GM23338 (cell line): ENCODE measurements around the gene EPS8L3. TPM values are rescaled to one million over a fixed set of nuclear protein-coding genes. Genes with fewer than 3 reads are reported as not detected.

ENCODE experiments used
- ATAC-seq: fragments of 200-7000 bp; cut with Tn5 transposase; 3 replicates; pipeline ENCODE4 v1.9.1; 2020
- DNase-seq: peaks from one replicate; pipeline ENCODE4 v3.0.0-alpha.2; 2015; ENCODE audit warnings: low spot score
- H2AFZ ChIP-seq: fragments of 200-600 bp; sonication (generic); 2 replicates; pipeline ENCODE4 v1.8.0; 2016; ENCODE audit warnings: antibody characterized with exemption, mild to moderate bottlenecking, moderate library complexity
- H3F3A ChIP-seq: fragments of 200-600 bp; sonication (generic); replicated peaks from 2 replicates; pipeline ENCODE4 v1.8.0; 2017; ENCODE audit warnings: antibody characterized with exemption, mixed run types, low read depth
- H3K27ac ChIP-seq: fragments of 200-600 bp; sonication (generic); 2 replicates; pipeline ENCODE4 v1.6.1; 2016; ENCODE audit warnings: low read depth
- H3K27me3 ChIP-seq: fragments of 200-600 bp; sonication (generic); 2 replicates; pipeline ENCODE4 v1.8.0; 2016; ENCODE audit warnings: mild to moderate bottlenecking, mixed run types, moderate library complexity; ENCODE audit not compliant: insufficient read depth
- H3K36me3 ChIP-seq: fragments of 200-600 bp; sonication (generic); 2 replicates; pipeline ENCODE4 v1.8.0; 2016; ENCODE audit warnings: mild to moderate bottlenecking; ENCODE audit not compliant: insufficient read depth
- H3K4me1 ChIP-seq: fragments of 200-600 bp; sonication (generic); 2 replicates; pipeline ENCODE4 v1.8.0; 2016; ENCODE audit warnings: mild to moderate bottlenecking, moderate library complexity; ENCODE audit not compliant: insufficient read depth
- H3K4me2 ChIP-seq: fragments of 200-600 bp; sonication (generic); 2 replicates; pipeline ENCODE4 v1.7.1; 2017; ENCODE audit warnings: mixed run types
- H3K4me3 ChIP-seq: fragments of 200-600 bp; sonication (generic); 2 replicates; pipeline ENCODE4 v1.6.1; 2016; ENCODE audit warnings: mixed run types
- H3K79me2 ChIP-seq: fragments of 200-600 bp; sonication (generic); replicated peaks from 2 replicates; pipeline ENCODE4 v1.8.0; 2017; ENCODE audit warnings: mild to moderate bottlenecking; ENCODE audit not compliant: insufficient read depth
- H3K9me2 ChIP-seq: fragments of 200-600 bp; sonication (generic); 2 replicates; pipeline ENCODE4 v1.8.0; 2017; ENCODE audit not compliant: insufficient read depth
- H4K20me1 ChIP-seq: fragments of 200-600 bp; sonication (generic); replicated peaks from 2 replicates; pipeline ENCODE4 v1.8.0; 2017; ENCODE audit warnings: mild to moderate bottlenecking; ENCODE audit not compliant: insufficient read depth
- H3K27ac Mint-ChIP-seq: 2 replicates; pipeline ENCODE4 v1.8.0; 2020; ENCODE audit warnings: inconsistent platforms, mild to moderate bottlenecking, moderate library complexity, mixed read lengths
- H3K27me3 Mint-ChIP-seq: 3 replicates; pipeline ENCODE4 v1.8.0; 2022; ENCODE audit warnings: low read depth, mild to moderate bottlenecking, moderate library complexity, mixed read lengths, inconsistent platforms; ENCODE audit not compliant: insufficient read depth, poor library complexity
- H3K36me3 Mint-ChIP-seq: 3 replicates; pipeline ENCODE4 v1.8.0; 2021; ENCODE audit warnings: low read depth, mild to moderate bottlenecking, inconsistent platforms, moderate library complexity, mixed read lengths
- H3K4me1 Mint-ChIP-seq: 3 replicates; pipeline ENCODE4 v1.8.0; 2020; ENCODE audit warnings: mild to moderate bottlenecking, inconsistent platforms, mixed read lengths
- H3K4me3 Mint-ChIP-seq: 3 replicates; pipeline ENCODE4 v1.8.0; 2021; ENCODE audit warnings: moderate library complexity, mild to moderate bottlenecking, inconsistent platforms, mixed read lengths
- H3K9me3 Mint-ChIP-seq: 3 replicates; pipeline ENCODE4 v1.8.0; 2020; ENCODE audit warnings: moderate library complexity, mild to moderate bottlenecking, inconsistent platforms, mixed read lengths
- CREB1 ChIP-seq: fragments of 250-450 bp; sonication (Bioruptor Pico); IDR thresholded peaks from 2 replicates; pipeline ENCODE4 v1.5.0; 2020; ENCODE audit warnings: low read depth, mild to moderate bottlenecking, moderate library complexity
- ETS1 ChIP-seq: IDR thresholded peaks from 2 replicates; pipeline ENCODE4 v1.6.1; 2016; ENCODE audit warnings: antibody characterized with exemption
- EZH2 ChIP-seq: fragments of 200-600 bp; sonication (generic); IDR thresholded peaks from one replicate; pipeline ENCODE4 v1.8.0; 2017; ENCODE audit warnings: antibody characterized with exemption, mild to moderate bottlenecking, low read depth; ENCODE audit not compliant: unreplicated experiment
- EZH2phosphoT487 ChIP-seq: fragments of 200-600 bp; sonication (generic); IDR thresholded peaks from one replicate; pipeline ENCODE4 v1.8.1; 2018; ENCODE audit warnings: antibody characterized with exemption; ENCODE audit not compliant: unreplicated experiment
- JUNB ChIP-seq: IDR thresholded peaks from one replicate; pipeline ENCODE4 v1.6.1; 2016; ENCODE audit warnings: antibody characterized with exemption; ENCODE audit not compliant: unreplicated experiment
- NANOG ChIP-seq: IDR thresholded peaks from 2 replicates; pipeline ENCODE4 v1.6.1; 2016; ENCODE audit warnings: antibody characterized with exemption, borderline replicate concordance
- POLR2AphosphoS5 ChIP-seq: IDR thresholded peaks from 2 replicates; pipeline ENCODE4 v1.6.1; 2016; ENCODE audit warnings: antibody characterized with exemption, low read depth
- STAT1 ChIP-seq: IDR thresholded peaks from one replicate; pipeline ENCODE4 v1.6.1; 2016; ENCODE audit warnings: antibody characterized with exemption; ENCODE audit not compliant: unreplicated experiment
- ZNF114 ChIP-seq: fragments of 250-450 bp; sonication (Bioruptor Pico); IDR thresholded peaks from 2 replicates; pipeline ENCODE4 v1.5.0; 2020; ENCODE audit warnings: mild to moderate bottlenecking, moderate library complexity
- ZNF331 ChIP-seq: fragments of 250-450 bp; sonication (Bioruptor Pico); IDR thresholded peaks from 2 replicates; pipeline ENCODE4 v1.5.0; 2020; ENCODE audit warnings: low read depth, mild to moderate bottlenecking, moderate library complexity
- polyA plus RNA-seq: library from polyadenylated mRNA; unstranded; fragments of >200 nt; fragmentation: Nextera tagmentation; extraction: Ambion mirVana; gene quantifications from 2 replicates; pipeline ENCODE4 v1.2.1, GENCODE V29; 2016
- total RNA-seq: library from RNA; depleted of rRNA; stranded (reverse); fragments of >200 nt; shearing (Covaris generic); gene quantifications from 2 replicates; pipeline ENCODE4 v1.2.3, GENCODE V29; 2014
- TF ChIP-seq, protein P1 (sequence below): IDR thresholded peaks from one replicate; pipeline ENCODE4 v1.6.1; 2018; ENCODE audit warnings: antibody characterized with exemption; ENCODE audit not compliant: unreplicated experiment
- TF ChIP-seq, protein P2 (sequence below): fragments of 250-450 bp; sonication (Bioruptor Pico); IDR thresholded peaks from 2 replicates; pipeline ENCODE4 v1.5.0; 2020; ENCODE audit warnings: mild to moderate bottlenecking, moderate library complexity
- TF ChIP-seq, protein P3 (sequence below), 2 experiments: fragments of 200-600 bp in 1 of 2; sonication (generic) in 1 of 2; conservative IDR thresholded peaks; 2 replicates each; pipeline versions ENCODE4 v1.5.1 to v1.6.1; 2016 to 2017; ENCODE audit warnings: antibody characterized with exemption in 2 of 2, low read depth in 2 of 2, mild to moderate bottlenecking in 2 of 2, moderate library complexity in 1 of 2

EPS8L3 gene
- total and polyA plus RNA-seq, 2 experiments from 2014 or later = not detected

- Histone ChIP-seq H3K9me2 (no peaks in the 10 kb centered on the region), H3K4me2 (no peak overlapping the region), H3K36me3 (no peaks in the 10 kb centered on the region), H3K79me2 (no peaks in the 10 kb centered on the region), H3K4me1 (peaks cover 24% of the 10 kb centered on the region; the same call in 1 of the 2 replicates), H3K27me3 (no peaks in the 10 kb centered on the region), H3K4me3 (no peak overlapping the region), H4K20me1 (no peaks in the 10 kb centered on the region), H2AFZ (peak overlapping the region; percentile 75; the same call in 1 of the 2 replicates), H3F3A (0 out of 2 replicates have a peak, but pooled peaks cover 3% of the 10 kb centered on the region), H3K27ac (no peak overlapping the region)
- ATAC-seq (no peak), DNase-seq (no peak)
- H3K36me3 Mint-ChIP-seq = no peaks in the 10 kb centered on the region
- peaks cover 40% of the 10 kb centered on the region for H3K4me1 Mint-ChIP-seq
- H3K27me3 Mint-ChIP-seq = peaks cover 16% of the 10 kb centered on the region
- TF ChIP-seq JUNB = no peak
- TF ChIP-seq, protein P1, sequence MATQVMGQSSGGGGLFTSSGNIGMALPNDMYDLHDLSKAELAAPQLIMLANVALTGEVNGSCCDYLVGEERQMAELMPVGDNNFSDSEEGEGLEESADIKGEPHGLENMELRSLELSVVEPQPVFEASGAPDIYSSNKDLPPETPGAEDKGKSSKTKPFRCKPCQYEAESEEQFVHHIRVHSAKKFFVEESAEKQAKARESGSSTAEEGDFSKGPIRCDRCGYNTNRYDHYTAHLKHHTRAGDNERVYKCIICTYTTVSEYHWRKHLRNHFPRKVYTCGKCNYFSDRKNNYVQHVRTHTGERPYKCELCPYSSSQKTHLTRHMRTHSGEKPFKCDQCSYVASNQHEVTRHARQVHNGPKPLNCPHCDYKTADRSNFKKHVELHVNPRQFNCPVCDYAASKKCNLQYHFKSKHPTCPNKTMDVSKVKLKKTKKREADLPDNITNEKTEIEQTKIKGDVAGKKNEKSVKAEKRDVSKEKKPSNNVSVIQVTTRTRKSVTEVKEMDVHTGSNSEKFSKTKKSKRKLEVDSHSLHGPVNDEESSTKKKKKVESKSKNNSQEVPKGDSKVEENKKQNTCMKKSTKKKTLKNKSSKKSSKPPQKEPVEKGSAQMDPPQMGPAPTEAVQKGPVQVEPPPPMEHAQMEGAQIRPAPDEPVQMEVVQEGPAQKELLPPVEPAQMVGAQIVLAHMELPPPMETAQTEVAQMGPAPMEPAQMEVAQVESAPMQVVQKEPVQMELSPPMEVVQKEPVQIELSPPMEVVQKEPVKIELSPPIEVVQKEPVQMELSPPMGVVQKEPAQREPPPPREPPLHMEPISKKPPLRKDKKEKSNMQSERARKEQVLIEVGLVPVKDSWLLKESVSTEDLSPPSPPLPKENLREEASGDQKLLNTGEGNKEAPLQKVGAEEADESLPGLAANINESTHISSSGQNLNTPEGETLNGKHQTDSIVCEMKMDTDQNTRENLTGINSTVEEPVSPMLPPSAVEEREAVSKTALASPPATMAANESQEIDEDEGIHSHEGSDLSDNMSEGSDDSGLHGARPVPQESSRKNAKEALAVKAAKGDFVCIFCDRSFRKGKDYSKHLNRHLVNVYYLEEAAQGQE = no peak
- TF ChIP-seq STAT1 = no peak
- no peak for TF ChIP-seq ZNF331
- TF ChIP-seq ZNF114 = no peak
- no peak for TF ChIP-seq EZH2
- TF ChIP-seq, protein P2, sequence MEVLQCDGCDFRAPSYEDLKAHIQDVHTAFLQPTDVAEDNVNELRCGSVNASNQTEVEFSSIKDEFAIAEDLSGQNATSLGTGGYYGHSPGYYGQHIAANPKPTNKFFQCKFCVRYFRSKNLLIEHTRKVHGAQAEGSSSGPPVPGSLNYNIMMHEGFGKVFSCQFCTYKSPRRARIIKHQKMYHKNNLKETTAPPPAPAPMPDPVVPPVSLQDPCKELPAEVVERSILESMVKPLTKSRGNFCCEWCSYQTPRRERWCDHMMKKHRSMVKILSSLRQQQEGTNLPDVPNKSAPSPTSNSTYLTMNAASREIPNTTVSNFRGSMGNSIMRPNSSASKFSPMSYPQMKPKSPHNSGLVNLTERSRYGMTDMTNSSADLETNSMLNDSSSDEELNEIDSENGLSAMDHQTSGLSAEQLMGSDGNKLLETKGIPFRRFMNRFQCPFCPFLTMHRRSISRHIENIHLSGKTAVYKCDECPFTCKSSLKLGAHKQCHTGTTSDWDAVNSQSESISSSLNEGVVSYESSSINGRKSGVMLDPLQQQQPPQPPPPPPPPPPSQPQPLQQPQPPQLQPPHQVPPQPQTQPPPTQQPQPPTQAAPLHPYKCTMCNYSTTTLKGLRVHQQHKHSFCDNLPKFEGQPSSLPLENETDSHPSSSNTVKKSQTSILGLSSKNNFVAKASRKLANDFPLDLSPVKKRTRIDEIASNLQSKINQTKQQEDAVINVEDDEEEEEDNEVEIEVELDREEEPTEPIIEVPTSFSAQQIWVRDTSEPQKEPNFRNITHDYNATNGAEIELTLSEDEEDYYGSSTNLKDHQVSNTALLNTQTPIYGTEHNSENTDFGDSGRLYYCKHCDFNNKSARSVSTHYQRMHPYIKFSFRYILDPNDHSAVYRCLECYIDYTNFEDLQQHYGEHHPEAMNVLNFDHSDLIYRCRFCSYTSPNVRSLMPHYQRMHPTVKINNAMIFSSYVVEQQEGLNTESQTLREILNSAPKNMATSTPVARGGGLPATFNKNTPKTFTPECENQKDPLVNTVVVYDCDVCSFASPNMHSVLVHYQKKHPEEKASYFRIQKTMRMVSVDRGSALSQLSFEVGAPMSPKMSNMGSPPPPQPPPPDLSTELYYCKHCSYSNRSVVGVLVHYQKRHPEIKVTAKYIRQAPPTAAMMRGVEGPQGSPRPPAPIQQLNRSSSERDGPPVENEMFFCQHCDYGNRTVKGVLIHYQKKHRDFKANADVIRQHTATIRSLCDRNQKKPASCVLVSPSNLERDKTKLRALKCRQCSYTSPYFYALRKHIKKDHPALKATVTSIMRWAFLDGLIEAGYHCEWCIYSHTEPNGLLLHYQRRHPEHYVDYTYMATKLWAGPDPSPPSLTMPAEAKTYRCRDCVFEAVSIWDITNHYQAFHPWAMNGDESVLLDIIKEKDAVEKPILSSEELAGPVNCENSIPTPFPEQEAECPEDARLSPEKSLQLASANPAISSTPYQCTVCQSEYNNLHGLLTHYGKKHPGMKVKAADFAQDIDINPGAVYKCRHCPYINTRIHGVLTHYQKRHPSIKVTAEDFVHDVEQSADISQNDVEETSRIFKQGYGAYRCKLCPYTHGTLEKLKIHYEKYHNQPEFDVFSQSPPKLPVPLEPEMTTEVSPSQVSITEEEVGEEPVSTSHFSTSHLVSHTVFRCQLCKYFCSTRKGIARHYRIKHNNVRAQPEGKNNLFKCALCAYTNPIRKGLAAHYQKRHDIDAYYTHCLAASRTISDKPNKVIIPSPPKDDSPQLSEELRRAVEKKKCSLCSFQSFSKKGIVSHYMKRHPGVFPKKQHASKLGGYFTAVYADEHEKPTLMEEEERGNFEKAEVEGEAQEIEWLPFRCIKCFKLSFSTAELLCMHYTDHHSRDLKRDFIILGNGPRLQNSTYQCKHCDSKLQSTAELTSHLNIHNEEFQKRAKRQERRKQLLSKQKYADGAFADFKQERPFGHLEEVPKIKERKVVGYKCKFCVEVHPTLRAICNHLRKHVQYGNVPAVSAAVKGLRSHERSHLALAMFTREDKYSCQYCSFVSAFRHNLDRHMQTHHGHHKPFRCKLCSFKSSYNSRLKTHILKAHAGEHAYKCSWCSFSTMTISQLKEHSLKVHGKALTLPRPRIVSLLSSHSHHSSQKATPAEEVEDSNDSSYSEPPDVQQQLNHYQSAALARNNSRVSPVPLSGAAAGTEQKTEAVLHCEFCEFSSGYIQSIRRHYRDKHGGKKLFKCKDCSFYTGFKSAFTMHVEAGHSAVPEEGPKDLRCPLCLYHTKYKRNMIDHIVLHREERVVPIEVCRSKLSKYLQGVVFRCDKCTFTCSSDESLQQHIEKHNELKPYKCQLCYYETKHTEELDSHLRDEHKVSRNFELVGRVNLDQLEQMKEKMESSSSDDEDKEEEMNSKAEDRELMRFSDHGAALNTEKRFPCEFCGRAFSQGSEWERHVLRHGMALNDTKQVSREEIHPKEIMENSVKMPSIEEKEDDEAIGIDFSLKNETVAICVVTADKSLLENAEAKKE = no peak
- TF ChIP-seq ETS1 = no peak
- TF ChIP-seq, protein P3, sequence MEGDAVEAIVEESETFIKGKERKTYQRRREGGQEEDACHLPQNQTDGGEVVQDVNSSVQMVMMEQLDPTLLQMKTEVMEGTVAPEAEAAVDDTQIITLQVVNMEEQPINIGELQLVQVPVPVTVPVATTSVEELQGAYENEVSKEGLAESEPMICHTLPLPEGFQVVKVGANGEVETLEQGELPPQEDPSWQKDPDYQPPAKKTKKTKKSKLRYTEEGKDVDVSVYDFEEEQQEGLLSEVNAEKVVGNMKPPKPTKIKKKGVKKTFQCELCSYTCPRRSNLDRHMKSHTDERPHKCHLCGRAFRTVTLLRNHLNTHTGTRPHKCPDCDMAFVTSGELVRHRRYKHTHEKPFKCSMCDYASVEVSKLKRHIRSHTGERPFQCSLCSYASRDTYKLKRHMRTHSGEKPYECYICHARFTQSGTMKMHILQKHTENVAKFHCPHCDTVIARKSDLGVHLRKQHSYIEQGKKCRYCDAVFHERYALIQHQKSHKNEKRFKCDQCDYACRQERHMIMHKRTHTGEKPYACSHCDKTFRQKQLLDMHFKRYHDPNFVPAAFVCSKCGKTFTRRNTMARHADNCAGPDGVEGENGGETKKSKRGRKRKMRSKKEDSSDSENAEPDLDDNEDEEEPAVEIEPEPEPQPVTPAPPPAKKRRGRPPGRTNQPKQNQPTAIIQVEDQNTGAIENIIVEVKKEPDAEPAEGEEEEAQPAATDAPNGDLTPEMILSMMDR (conservative IDR thresholded peaks at IDR 0.05; ENCODE audit: low read depth in 2 of 2) = no peak
- no peak for TF ChIP-seq CREB1
- TF ChIP-seq NANOG = no peak
- TF ChIP-seq POLR2AphosphoS5 = no peak
- no peak for TF ChIP-seq EZH2phosphoT487
- no peak overlapping the region for H3K27ac Mint-ChIP-seq
- H3K9me3 Mint-ChIP-seq = no peaks in the 10 kb centered on the region
- no peak overlapping the region for H3K4me3 Mint-ChIP-seq
Observed at GRCh38 chr1:109789551-109790180, 25.9 kb upstream of the EPS8L3 start.
